Measurements from ENCODE around the gene MAS1L. TPM values are rescaled to one million over a fixed set of nuclear protein-coding genes. Genes with fewer than 3 reads are reported as not detected.

The MAS1L gene
- polyA plus RNA-seq, 3 donors, result not detected

DNA sequence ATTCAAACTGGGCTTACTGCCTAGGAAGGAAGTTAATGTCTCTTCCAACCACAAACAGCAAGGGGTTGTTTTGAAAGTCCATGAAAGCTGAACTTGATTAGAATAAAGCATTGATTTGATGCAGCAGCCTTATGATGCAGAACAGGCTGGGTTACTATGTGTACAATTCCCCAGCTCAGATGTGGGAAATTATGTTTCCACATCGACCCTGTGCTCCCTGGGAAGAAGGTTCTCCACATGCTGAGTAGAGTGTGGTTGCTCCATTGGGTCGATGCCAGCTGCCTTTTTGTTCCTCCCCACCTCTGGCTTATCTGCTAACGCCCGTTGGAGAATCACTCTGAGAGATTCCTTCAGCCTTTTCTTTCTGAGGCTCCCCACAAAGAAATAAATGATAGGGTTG is 1.2 kb downstream of the MAS1L start:
- Histone ChIP-seq H3K4me2 (replicated peaks; ENCODE audit: extremely low read depth, low read length, poor library complexity, severe bottlenecking) (no peak overlapping the region), H3K27ac (ENCODE audit: low read depth in 1 of 2, low read length in 2 of 2) (no peak overlapping the region), H3K79me2 (ENCODE audit: insufficient read depth, low read length) (no peaks in the 10 kb centered on the region), H3K27me3 (ENCODE audit: control insufficient read depth in 2 of 2, insufficient read depth in 2 of 2, low read length in 2 of 2) (no peaks in the 10 kb centered on the region), H3K4me3 (replicated peaks in 1 of 3; ENCODE audit: low read depth in 2 of 3, low read length in 3 of 3) (no peak overlapping the region), H2AFZ (ENCODE audit: insufficient read depth, low read depth, low read length, poor library complexity, severe bottlenecking) (no peak overlapping the region), H3K9ac (ENCODE audit: insufficient read depth, low read length, poor library complexity, severe bottlenecking) (no peak overlapping the region), H3K9me3 (replicated peaks in 1 of 2; ENCODE audit: control insufficient read depth in 1 of 2, insufficient read depth in 1 of 2, low read length in 2 of 2) (no peaks in the 10 kb centered on the region), H3K36me3 (replicated peaks in 1 of 2; ENCODE audit: control insufficient read depth in 1 of 2, insufficient read depth in 2 of 2, low read length in 2 of 2) (no peaks in the 10 kb centered on the region), H4K20me1 (ENCODE audit: insufficient read depth, low read length) (no peaks in the 10 kb centered on the region), H3K4me1 (ENCODE audit: control insufficient read depth in 1 of 2, insufficient read depth in 2 of 2, low read length in 2 of 2) (no peaks in the 10 kb centered on the region)
- no peak overlapping the region for H3K4me3 Mint-ChIP-seq
- H3K36me3 Mint-ChIP-seq, result no peaks in the 10 kb centered on the region
- WGBS (ENCODE audit: insufficient coverage), result no CpG with 5 or more reads among the region's 4 CpGs
- DNase-seq, result no peak
- H3K27ac Mint-ChIP-seq, result no peak overlapping the region
- TF ChIP-seq, protein P1, sequence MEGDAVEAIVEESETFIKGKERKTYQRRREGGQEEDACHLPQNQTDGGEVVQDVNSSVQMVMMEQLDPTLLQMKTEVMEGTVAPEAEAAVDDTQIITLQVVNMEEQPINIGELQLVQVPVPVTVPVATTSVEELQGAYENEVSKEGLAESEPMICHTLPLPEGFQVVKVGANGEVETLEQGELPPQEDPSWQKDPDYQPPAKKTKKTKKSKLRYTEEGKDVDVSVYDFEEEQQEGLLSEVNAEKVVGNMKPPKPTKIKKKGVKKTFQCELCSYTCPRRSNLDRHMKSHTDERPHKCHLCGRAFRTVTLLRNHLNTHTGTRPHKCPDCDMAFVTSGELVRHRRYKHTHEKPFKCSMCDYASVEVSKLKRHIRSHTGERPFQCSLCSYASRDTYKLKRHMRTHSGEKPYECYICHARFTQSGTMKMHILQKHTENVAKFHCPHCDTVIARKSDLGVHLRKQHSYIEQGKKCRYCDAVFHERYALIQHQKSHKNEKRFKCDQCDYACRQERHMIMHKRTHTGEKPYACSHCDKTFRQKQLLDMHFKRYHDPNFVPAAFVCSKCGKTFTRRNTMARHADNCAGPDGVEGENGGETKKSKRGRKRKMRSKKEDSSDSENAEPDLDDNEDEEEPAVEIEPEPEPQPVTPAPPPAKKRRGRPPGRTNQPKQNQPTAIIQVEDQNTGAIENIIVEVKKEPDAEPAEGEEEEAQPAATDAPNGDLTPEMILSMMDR (IDR thresholded peaks at IDR 0.05), result no peak
- intact Hi-C loops (cut with micrococcal nuclease), result no loop called here
- H3K9me3 Mint-ChIP-seq, result peaks cover 0 to 4% (median 1%) of the 10 kb centered on the region in 7 donors
- peaks cover 4% of the 10 kb centered on the region for H3K4me1 Mint-ChIP-seq
- H3K27me3 Mint-ChIP-seq (ENCODE audit: low read depth in 3 of 3), result peaks cover 0 to 2% (median 0%) of the 10 kb centered on the region in 3 donors

DNA sequence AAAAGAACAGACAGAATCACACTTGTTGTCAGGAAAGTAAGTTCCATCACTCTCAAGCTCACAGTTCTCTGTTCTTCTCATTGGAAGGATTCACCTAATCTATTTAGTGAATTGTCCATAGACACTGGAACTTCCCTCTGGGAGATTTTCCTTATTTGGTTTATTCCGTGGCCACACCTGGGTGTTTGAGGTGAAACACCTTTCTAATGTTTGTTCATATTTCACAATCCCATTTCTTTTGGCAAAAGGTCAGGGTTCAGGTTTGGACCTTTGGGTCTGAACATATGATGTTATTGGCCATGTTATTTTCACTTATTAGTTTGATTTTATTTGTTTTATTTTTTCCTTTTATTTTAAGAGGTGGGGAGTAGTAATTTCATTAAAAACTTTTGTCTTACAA is 4.0 kb downstream of the MAS1L start:
- Histone ChIP-seq H3K4me2 (replicated peaks; ENCODE audit: extremely low read depth, low read length, poor library complexity, severe bottlenecking) (no peak overlapping the region), H3K36me3 (replicated peaks in 1 of 2; ENCODE audit: control insufficient read depth in 1 of 2, insufficient read depth in 2 of 2, low read length in 2 of 2) (no peaks in the 10 kb centered on the region), H3K9me3 (replicated peaks in 1 of 2; ENCODE audit: control insufficient read depth in 1 of 2, insufficient read depth in 1 of 2, low read length in 2 of 2) (no peaks in the 10 kb centered on the region), H3K4me3 (replicated peaks in 1 of 3; ENCODE audit: low read depth in 2 of 3, low read length in 3 of 3) (no peak overlapping the region), H3K4me1 (ENCODE audit: control insufficient read depth in 1 of 2, insufficient read depth in 2 of 2, low read length in 2 of 2) (no peaks in the 10 kb centered on the region), H3K27ac (ENCODE audit: low read depth in 1 of 2, low read length in 2 of 2) (no peak overlapping the region), H2AFZ (ENCODE audit: insufficient read depth, low read depth, low read length, poor library complexity, severe bottlenecking) (no peak overlapping the region), H4K20me1 (ENCODE audit: insufficient read depth, low read length) (no peaks in the 10 kb centered on the region), H3K27me3 (ENCODE audit: control insufficient read depth in 2 of 2, insufficient read depth in 2 of 2, low read length in 2 of 2) (no peaks in the 10 kb centered on the region), H3K79me2 (ENCODE audit: insufficient read depth, low read length) (no peaks in the 10 kb centered on the region), H3K9ac (ENCODE audit: insufficient read depth, low read length, poor library complexity, severe bottlenecking) (no peak overlapping the region)
- TF ChIP-seq, protein P1 (IDR thresholded peaks at IDR 0.05), result no peak
- DNase-seq, result no peak
- no peaks in the 10 kb centered on the region for H3K4me1 Mint-ChIP-seq
- intact Hi-C loops (cut with micrococcal nuclease), result no loop called here
- H3K27me3 Mint-ChIP-seq (ENCODE audit: low read depth in 3 of 3), result no peaks in the 10 kb centered on the region
- no peak overlapping the region for H3K27ac Mint-ChIP-seq
- peaks cover 0 to 6% (median 2%) of the 10 kb centered on the region in 7 donors for H3K9me3 Mint-ChIP-seq
- no CpG with 5 or more reads among the region's 1 CpG for WGBS (ENCODE audit: insufficient coverage)
- no peaks in the 10 kb centered on the region for H3K36me3 Mint-ChIP-seq
- no peak overlapping the region for H3K4me3 Mint-ChIP-seq
